Panc1 (cell line): ENCODE data around the gene KCNAB1. TPM values are rescaled to one million over a fixed set of nuclear protein-coding genes. Genes with fewer than 3 reads are reported as not detected.

Experiments
- ATAC-seq: fragments of 200-7000 bp; cut with Tn5 transposase; 2 replicates; pipeline ENCODE4 v1.9.1; 2020; ENCODE audit warnings: mild to moderate bottlenecking, moderate library complexity
- BruUV-seq: library from RNA; stranded (reverse); fragments of 400-500 nt; replicated peaks from 2 replicates; lab custom pipeline; 2021; lab: Mats Ljungman, UMichigan
- CTCF ChIA-PET: fragments of 300-600 bp; sonication (Branson Sonifier 250); formaldehyde crosslinking; loops from one replicate; lab custom pipeline; 2022; ENCODE audit warnings: antibody characterized with exemption; lab: Charles Lee
- POLR2A ChIA-PET: fragments of 300-600 bp; sonication (Branson Sonifier 250); formaldehyde crosslinking; loops from one replicate; lab custom pipeline; 2022; ENCODE audit warnings: antibody characterized with exemption; lab: Charles Lee
- DNase-seq: peaks from one replicate; pipeline ENCODE4 v3.0.0-alpha.2; 2010; ENCODE audit warnings: low read depth, low spot score
- H3K27ac ChIP-seq: 2 replicates; pipeline ENCODE4 v1.5.1; 2011; ENCODE audit warnings: mild to moderate bottlenecking, low read length, inconsistent platforms
- H3K27me3 ChIP-seq: fragments of 200-500 bp; sonication (Bioruptor generic); 2 replicates; pipeline ENCODE4 v1.6.0; 2014; ENCODE audit warnings: low read length, inconsistent platforms; ENCODE audit not compliant: control insufficient read depth, insufficient read depth
- H3K36me3 ChIP-seq: fragments of 200-500 bp; sonication (Bioruptor generic); 2 replicates; pipeline ENCODE4 v1.5.1; 2014; ENCODE audit warnings: inconsistent platforms, mild to moderate bottlenecking, low read length, moderate library complexity; ENCODE audit not compliant: control insufficient read depth, insufficient read depth
- H3K4me1 ChIP-seq: 2 replicates; pipeline ENCODE4 v1.5.1; 2011; ENCODE audit warnings: inconsistent platforms, mild to moderate bottlenecking, low read length, moderate library complexity; ENCODE audit not compliant: control insufficient read depth, insufficient read depth
- H3K4me3 ChIP-seq, 2 experiments: 2 replicates each; pipeline ENCODE4 v1.5.1; 2011 to 2012; ENCODE audit warnings: low read depth in 2 of 2, low read length in 2 of 2, mild to moderate bottlenecking in 2 of 2, inconsistent platforms in 1 of 2, moderate library complexity in 1 of 2
- H3K9me3 ChIP-seq: fragments of 200-500 bp; sonication (Bioruptor generic); 2 replicates; pipeline ENCODE4 v1.5.1; 2014; ENCODE audit warnings: low read depth, mild to moderate bottlenecking, inconsistent platforms, low read length, moderate library complexity; ENCODE audit not compliant: control insufficient read depth, insufficient read depth
- CTCF ChIP-seq: fragments of 450-650 bp; IDR thresholded peaks from 2 replicates; pipeline ENCODE4 v1.5.1; 2017; ENCODE audit warnings: mild to moderate bottlenecking
- POLR2AphosphoS5 ChIP-seq: IDR thresholded peaks from 2 replicates; pipeline ENCODE4 v1.6.1; 2012; ENCODE audit warnings: mild to moderate bottlenecking, low read depth, low read length, moderate library complexity
- REST ChIP-seq, 2 experiments: IDR thresholded peaks; 2 replicates each; pipeline ENCODE4 v1.6.1; 2011 to 2012; ENCODE audit warnings: low read depth in 2 of 2, control low read depth in 1 of 2, low read length in 1 of 2, mild to moderate bottlenecking in 1 of 2, moderate library complexity in 1 of 2; ENCODE audit not compliant: insufficient read depth in 1 of 2
- SIN3A ChIP-seq: IDR thresholded peaks from 2 replicates; pipeline ENCODE4 v1.6.1; 2012; ENCODE audit warnings: low read depth, mild to moderate bottlenecking, low read length, moderate library complexity, borderline replicate concordance; ENCODE audit not compliant: insufficient read depth
- TCF7L2 ChIP-seq: IDR thresholded peaks from 2 replicates; pipeline ENCODE4 v1.6.1; 2011; ENCODE audit warnings: mild to moderate bottlenecking, low read depth, low read length, inconsistent platforms
- in situ Hi-C: cut with HindIII; loops from 2 replicates; pipeline ENCODE4 v1.10.0; 2016; ENCODE audit warnings: low sequenced_read_pairs, low pct_unique_long_range_greater_than_20kb
- intact Hi-C: fragments of 100-400 bp; cut with micrococcal nuclease; formaldehyde crosslinking; loops from one replicate; pipeline ENCODE4 v1.10.0; 2022; ENCODE audit not compliant: unreplicated experiment
- total RNA-seq: library from RNA; stranded (reverse); gene quantifications from one replicate; pipeline ENCODE4 v1.2.1, GENCODE V29; 2021; ENCODE audit not compliant: unreplicated experiment

KCNAB1 gene
- total RNA-seq, 1 experiment from 2014 or later = not detected

GRCh38 chr3:156397534-156397933, 277.2 kb downstream of the KCNAB1 start:
- no TSS peak for BruUV-seq

GRCh38 chr3:156400062-156400461, 279.7 kb downstream of the KCNAB1 start:
- intact Hi-C loops (no loop called here), in situ Hi-C loops (no loop called here)
- ATAC-seq (no peak), DNase-seq (no peak)
- peaks cover 8% of the 10 kb centered on the region; the same call in 1 of the 2 replicates for H3K27me3 ChIP-seq
- no peaks in the 10 kb centered on the region for H3K4me1 ChIP-seq
- ChIA-PET CTCF (no interaction called here), POLR2A (no interaction called here)
- no peaks in the 10 kb centered on the region for H3K9me3 ChIP-seq
- H3K27ac ChIP-seq = no peak overlapping the region
- TF ChIP-seq SIN3A = no peak
- TF ChIP-seq TCF7L2 = no peak
- no peak for TF ChIP-seq POLR2AphosphoS5
- TF ChIP-seq CTCF = no peak
- no peak for TF ChIP-seq REST (IDR thresholded peaks at IDR 0.05; ENCODE audit: insufficient read depth in 1 of 2, low read depth in 2 of 2, low read length in 1 of 2)
- no peak overlapping the region for H3K4me3 ChIP-seq
- no peaks in the 10 kb centered on the region for H3K36me3 ChIP-seq
- BruUV-seq = no TSS peak

More at GRCh38 chr3:156397534-156397933, 277.2 kb downstream of the KCNAB1 start:
- ATAC-seq (no peak), DNase-seq (no peak)
- intact Hi-C loops (no loop called here), in situ Hi-C loops (no loop called here)
- no peak overlapping the region for H3K27ac ChIP-seq
- POLR2A ChIA-PET = no interaction called here
- H3K4me3 ChIP-seq = no peak overlapping the region
- no peaks in the 10 kb centered on the region for H3K36me3 ChIP-seq
- CTCF ChIA-PET = no interaction called here
- no peaks in the 10 kb centered on the region for H3K4me1 ChIP-seq
- H3K27me3 ChIP-seq = peaks cover 4% of the 10 kb centered on the region; the same call in 1 of the 2 replicates
- TF ChIP-seq SIN3A (no peak), POLR2AphosphoS5 (no peak), CTCF (no peak), REST (IDR thresholded peaks at IDR 0.05; ENCODE audit: insufficient read depth in 1 of 2, low read depth in 2 of 2, low read length in 1 of 2) (no peak), TCF7L2 (no peak)
- H3K9me3 ChIP-seq = no peaks in the 10 kb centered on the region
